HepG2 (cell line): ENCODE results near the gene DEDD2. TPM values are rescaled to one million over a fixed set of nuclear protein-coding genes. Genes with fewer than 3 reads are reported as not detected.

Source experiments
- AGO1 ChIP-seq: fragments of 200-400 bp; formaldehyde crosslinking; IDR thresholded peaks from 2 replicates; pipeline ENCODE4 v1.6.1; 2017; ENCODE audit warnings: mild to moderate bottlenecking, low read depth, low read length, moderate library complexity; ENCODE audit not compliant: poor library complexity, severe bottlenecking
- ARNT2 ChIP-seq: sonication (generic); formaldehyde crosslinking; IDR thresholded peaks from 2 replicates; pipeline ENCODE4 v1.8.0; 2022; ENCODE audit warnings: mild to moderate bottlenecking, low read depth, missing genetic modification reagents, moderate library complexity
- BATF2 ChIP-seq: sonication (generic); formaldehyde crosslinking; IDR thresholded peaks from 2 replicates; pipeline ENCODE4 v1.8.0; 2022; ENCODE audit warnings: mild to moderate bottlenecking, missing genetic modification reagents, moderate library complexity
- GMEB2 ChIP-seq: IDR thresholded peaks from 2 replicates; pipeline ENCODE4 v1.6.1; 2016; ENCODE audit warnings: missing biosample characterization, missing genetic modification reagents, low read depth
- HNRNPL ChIP-seq: fragments of 200-400 bp; formaldehyde crosslinking; IDR thresholded peaks from 2 replicates; pipeline ENCODE4 v1.6.1; 2017; ENCODE audit warnings: mild to moderate bottlenecking, low read depth, low read length
- HOXA3 ChIP-seq: sonication (generic); formaldehyde crosslinking; IDR thresholded peaks from 2 replicates; pipeline ENCODE4 v1.5.0; 2020; ENCODE audit warnings: missing genetic modification reagents
- ISL2 ChIP-seq: sonication (generic); formaldehyde crosslinking; IDR thresholded peaks from 2 replicates; pipeline ENCODE4 v1.5.0; 2020; ENCODE audit warnings: missing genetic modification reagents
- SAFB2 ChIP-seq: sonication (generic); formaldehyde crosslinking; IDR thresholded peaks from 2 replicates; pipeline ENCODE4 v1.5.1; 2020; ENCODE audit warnings: missing genetic modification reagents, low read depth, mild to moderate bottlenecking, borderline replicate concordance
- SMC3 ChIP-seq: IDR thresholded peaks from 2 replicates; pipeline ENCODE4 v1.6.1; 2011; ENCODE audit warnings: low read length, improper control_type of control experiment
- SMYD3 ChIP-seq: sonication (generic); formaldehyde crosslinking; IDR thresholded peaks from 2 replicates; pipeline ENCODE4 v1.8.1; 2023; ENCODE audit warnings: mild to moderate bottlenecking, missing genetic modification reagents
- SRF ChIP-seq: IDR thresholded peaks from 2 replicates; pipeline ENCODE4 v1.6.1; 2011; ENCODE audit warnings: mild to moderate bottlenecking, low read depth, low read length, moderate library complexity
- ZBTB46 ChIP-seq: sonication (generic); formaldehyde crosslinking; IDR thresholded peaks from 2 replicates; pipeline ENCODE4 v1.4.0; 2020; ENCODE audit warnings: mild to moderate bottlenecking, missing genetic modification reagents, borderline replicate concordance
- ZFP1 ChIP-seq: IDR thresholded peaks from 2 replicates; pipeline ENCODE4 v1.6.1; 2016
- ZFP90 ChIP-seq: sonication (generic); formaldehyde crosslinking; IDR thresholded peaks from 2 replicates; pipeline ENCODE4 v1.8.0; 2022; ENCODE audit warnings: missing genetic modification reagents, mild to moderate bottlenecking, inconsistent platforms, borderline replicate concordance
- ZNF282 ChIP-seq: fragments of 450-650 bp; IDR thresholded peaks from 2 replicates; pipeline ENCODE4 v1.6.1; 2018; ENCODE audit not compliant: partially characterized antibody
- ZNF660 ChIP-seq: sonication (generic); formaldehyde crosslinking; IDR thresholded peaks from 2 replicates; pipeline ENCODE4 v1.5.1; 2020; ENCODE audit warnings: mild to moderate bottlenecking, low read depth, missing genetic modification reagents, borderline replicate concordance
- polyA plus RNA-seq, 8 experiments: library from polyadenylated mRNA; depleted of rRNA in 3 of 8; stranded (reverse) in 7 of 8; unstranded in 1 of 8; fragments of >200 nt; fragmentation: Illumina TruSeq in 4 of 8; extraction: Trizol in 4 of 8; gene quantifications; 2 replicates each; pipeline versions ENCODE4 v1.2.1 to v1.2.3, GENCODE V29; 2011 to 2016; ENCODE audit warnings: low read depth in 4 of 8, missing spikeins in 1 of 8, mixed read lengths in 1 of 8; ENCODE audit not compliant: insufficient read depth in 1 of 8
- total RNA-seq, 5 experiments: library from RNA; depleted of rRNA; stranded (reverse); fragments of >200 nt; fragmentation: Illumina TruSeq; extraction: Trizol; gene quantifications; 2 replicates each; pipeline ENCODE4 v1.2.3, GENCODE V29; 2016; ENCODE audit warnings: low read depth in 1 of 5
- TF ChIP-seq, protein P1 (sequence below): sonication (generic); formaldehyde crosslinking; IDR thresholded peaks from 2 replicates; pipeline ENCODE4 v1.8.0; 2022; ENCODE audit warnings: missing genetic modification reagents, mild to moderate bottlenecking, moderate library complexity, borderline replicate concordance
- TF ChIP-seq, protein P2 (sequence below): sonication (generic); formaldehyde crosslinking; IDR thresholded peaks from 2 replicates; pipeline ENCODE4 v1.8.0; 2022; ENCODE audit warnings: mild to moderate bottlenecking, missing genetic modification reagents, borderline replicate concordance
- TF ChIP-seq, protein P3 (sequence below): IDR thresholded peaks from 2 replicates; pipeline ENCODE4 v1.6.1; 2016

Gene DEDD2
- total and polyA plus RNA-seq, 2 of the 13 experiments (the other 11 are each of a cell fraction or from before 2014, with no cell fraction given) = 19.2 to 24.7 TPM

DNA sequence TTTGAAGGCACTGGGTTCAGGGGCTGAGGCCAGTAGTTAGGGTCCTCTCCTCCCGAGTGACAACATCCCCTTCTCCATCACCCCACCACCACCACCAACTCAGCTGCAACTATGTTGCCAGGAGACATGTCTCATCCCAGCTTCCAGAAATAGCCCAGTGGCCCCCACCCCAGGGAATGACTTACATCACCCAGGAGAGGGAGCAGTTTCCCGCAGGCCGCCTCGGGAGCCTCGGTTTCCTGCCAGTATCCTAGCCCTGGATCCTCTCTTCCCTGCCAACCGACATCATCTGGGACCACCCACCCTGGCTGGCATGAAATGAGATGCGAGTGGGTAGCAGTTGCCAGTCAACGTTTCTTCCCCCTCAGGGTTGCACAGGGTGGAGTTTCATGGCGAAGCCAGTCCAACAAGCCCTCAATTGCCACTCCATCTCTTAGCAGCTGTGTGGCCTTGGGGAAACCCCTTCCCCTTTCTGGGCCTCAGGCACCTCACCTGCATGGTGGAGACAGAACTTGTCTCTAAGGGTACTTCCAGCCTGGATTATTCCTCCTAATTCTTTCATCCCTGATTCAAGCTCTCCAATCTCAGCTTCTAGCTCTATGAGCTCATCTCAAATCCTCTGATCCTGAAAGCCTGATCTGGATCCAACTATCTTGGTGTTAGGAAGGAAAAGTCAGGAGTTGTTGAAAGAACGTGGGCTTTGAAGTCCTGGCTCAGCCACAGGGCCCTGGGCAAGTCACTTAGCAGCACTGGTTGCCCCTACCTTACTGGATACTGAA, 28.9 kb upstream of the DEDD2 start (continued):
- TF ChIP-seq BATF2 (CRISPR knock-in tag) = no peak
- no peak for TF ChIP-seq GMEB2 (CRISPR knock-in tag)
- TF ChIP-seq, protein P1, sequence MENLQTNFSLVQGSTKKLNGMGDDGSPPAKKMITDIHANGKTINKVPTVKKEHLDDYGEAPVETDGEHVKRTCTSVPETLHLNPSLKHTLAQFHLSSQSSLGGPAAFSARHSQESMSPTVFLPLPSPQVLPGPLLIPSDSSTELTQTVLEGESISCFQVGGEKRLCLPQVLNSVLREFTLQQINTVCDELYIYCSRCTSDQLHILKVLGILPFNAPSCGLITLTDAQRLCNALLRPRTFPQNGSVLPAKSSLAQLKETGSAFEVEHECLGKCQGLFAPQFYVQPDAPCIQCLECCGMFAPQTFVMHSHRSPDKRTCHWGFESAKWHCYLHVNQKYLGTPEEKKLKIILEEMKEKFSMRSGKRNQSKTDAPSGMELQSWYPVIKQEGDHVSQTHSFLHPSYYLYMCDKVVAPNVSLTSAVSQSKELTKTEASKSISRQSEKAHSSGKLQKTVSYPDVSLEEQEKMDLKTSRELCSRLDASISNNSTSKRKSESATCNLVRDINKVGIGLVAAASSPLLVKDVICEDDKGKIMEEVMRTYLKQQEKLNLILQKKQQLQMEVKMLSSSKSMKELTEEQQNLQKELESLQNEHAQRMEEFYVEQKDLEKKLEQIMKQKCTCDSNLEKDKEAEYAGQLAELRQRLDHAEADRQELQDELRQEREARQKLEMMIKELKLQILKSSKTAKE (CRISPR knock-in tag) = no peak
- no peak for TF ChIP-seq ZBTB46 (CRISPR knock-in tag)
- no peak for TF ChIP-seq ZNF660 (CRISPR knock-in tag)
- TF ChIP-seq HOXA3 (CRISPR knock-in tag) = no peak
- no peak for TF ChIP-seq SAFB2 (CRISPR knock-in tag)
- TF ChIP-seq, protein P2, sequence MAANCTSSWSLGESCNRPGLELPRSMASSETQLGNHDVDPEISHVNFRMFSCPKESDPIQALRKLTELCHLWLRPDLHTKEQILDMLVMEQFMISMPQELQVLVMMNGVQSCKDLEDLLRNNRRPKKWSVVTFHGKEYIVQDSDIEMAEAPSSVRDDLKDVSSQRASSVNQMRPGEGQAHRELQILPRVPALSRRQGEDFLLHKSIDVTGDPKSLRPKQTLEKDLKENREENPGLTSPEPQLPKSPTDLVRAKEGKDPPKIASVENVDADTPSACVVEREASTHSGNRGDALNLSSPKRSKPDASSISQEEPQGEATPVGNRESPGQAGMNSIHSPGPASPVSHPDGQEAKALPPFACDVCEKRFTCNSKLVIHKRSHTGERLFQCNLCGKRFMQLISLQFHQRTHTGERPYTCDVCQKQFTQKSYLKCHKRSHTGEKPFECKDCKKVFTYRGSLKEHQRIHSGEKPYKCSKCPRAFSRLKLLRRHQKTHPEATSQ = 0 out of 2 replicates have a peak, but pooled peaks have one; percentile 44
- TF ChIP-seq, protein P3, sequence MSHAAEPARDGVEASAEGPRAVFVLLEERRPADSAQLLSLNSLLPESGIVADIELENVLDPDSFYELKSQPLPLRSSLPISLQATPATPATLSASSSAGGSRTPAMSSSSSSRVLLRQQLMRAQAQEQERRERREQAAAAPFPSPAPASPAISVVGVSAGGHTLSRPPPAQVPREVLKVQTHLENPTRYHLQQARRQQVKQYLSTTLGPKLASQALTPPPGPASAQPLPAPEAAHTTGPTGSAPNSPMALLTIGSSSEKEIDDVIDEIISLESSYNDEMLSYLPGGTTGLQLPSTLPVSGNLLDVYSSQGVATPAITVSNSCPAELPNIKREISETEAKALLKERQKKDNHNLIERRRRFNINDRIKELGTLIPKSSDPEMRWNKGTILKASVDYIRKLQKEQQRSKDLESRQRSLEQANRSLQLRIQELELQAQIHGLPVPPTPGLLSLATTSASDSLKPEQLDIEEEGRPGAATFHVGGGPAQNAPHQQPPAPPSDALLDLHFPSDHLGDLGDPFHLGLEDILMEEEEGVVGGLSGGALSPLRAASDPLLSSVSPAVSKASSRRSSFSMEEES = no peak
- peak; percentile 74 for TF ChIP-seq AGO1
- peak; percentile 37; the same call in 1 of the 2 replicates for TF ChIP-seq SMC3
- 0 out of 2 replicates have a peak, but pooled peaks have one; percentile 5 for TF ChIP-seq ZFP90
- no peak for TF ChIP-seq ISL2 (CRISPR knock-in tag)
- TF ChIP-seq ARNT2 = 0 out of 2 replicates have a peak, but pooled peaks have one; percentile 4
- no peak for TF ChIP-seq SMYD3
- TF ChIP-seq ZNF282 = no peak
- TF ChIP-seq SRF = 0 out of 2 replicates have a peak, but pooled peaks have one; percentile 11
- no peak for TF ChIP-seq ZFP1 (CRISPR knock-in tag)
- TF ChIP-seq HNRNPL = 0 out of 2 replicates have a peak, but pooled peaks have one; percentile 30
